Stimulated activated CD4-positive, alpha-beta T cell treated with anti-CD3 and anti-CD28 coated beads, Interleukin-4, amount 100 ng/mL, for 48 hours (primary cell): Measurements from ENCODE around the gene FOXL3.
A peak's percentile ranks its signal among the peaks of the same experiment; 100 is the strongest.
"Not testable (repeated sequence)": the region's sequence is repeated elsewhere in the genome, so short reads cannot be mapped to it uniquely, and the experiment has no call there.

Source experiments
- DNase-seq, 2 donors: peaks; one replicate each; pipeline ENCODE4 v3.0.0-alpha.2; 2020; ENCODE audit warnings: low read depth in 2 of 2

FOXL3 gene

GRCh38 chr7:323410-323809 is 33.4 kb downstream of the FOXL3 start:
- DNase-seq: no peak

GRCh38 chr7:324011-324410 is 34.0 kb downstream of the FOXL3 start:
- DNase-seq: no peak

GRCh38 chr7:325051-325798 is 35.3 kb downstream of the FOXL3 start:
- no peak for DNase-seq

- no peak for DNase-seq
Observed at GRCh38 chr7:325811-326210, 35.8 kb downstream of the FOXL3 start.

- no peak for DNase-seq
Observed at GRCh38 chr7:326273-326672, 36.3 kb downstream of the FOXL3 start.

GRCh38 chr7:326809-327232 is 36.9 kb downstream of the FOXL3 start:
- no peak for DNase-seq

GRCh38 chr7:327233-327931 is 37.4 kb downstream of the FOXL3 start:
- no peak for DNase-seq

- DNase-seq: no peak
Observed at GRCh38 chr7:327991-328702, 38.2 kb downstream of the FOXL3 start.

- no peak for DNase-seq
Observed at GRCh38 chr7:329691-330281, 39.8 kb downstream of the FOXL3 start.

- DNase-seq: no peak
Observed at GRCh38 chr7:330511-331230, 40.7 kb downstream of the FOXL3 start.

- no peak for DNase-seq
Observed at GRCh38 chr7:332020-332517, 42.1 kb downstream of the FOXL3 start.

GRCh38 chr7:332646-333392 is 42.8 kb downstream of the FOXL3 start:
- DNase-seq: peak; percentile 88 to 97

GRCh38 chr7:333393-333764 is 43.4 kb downstream of the FOXL3 start:
- no peak for DNase-seq

GRCh38 chr7:334618-335357 is 44.8 kb downstream of the FOXL3 start:
- no peak for DNase-seq

- no peak for DNase-seq
Observed at GRCh38 chr7:335358-336148, 45.6 kb downstream of the FOXL3 start.

- not testable (repeated sequence) for DNase-seq
Observed at GRCh38 chr7:336149-336533, 46.2 kb downstream of the FOXL3 start.

- no peak for DNase-seq
Observed at GRCh38 chr7:336810-337566, 47.0 kb downstream of the FOXL3 start.

- DNase-seq: no peak
Observed at GRCh38 chr7:337567-337951, 47.6 kb downstream of the FOXL3 start.
